Right lobe of liver (tissue), 4 donors: ENCODE results near the gene HBA1.

ENCODE experiments used
- POLR2A ChIP-seq: fragments of 450-650 bp; IDR thresholded peaks from one replicate; pipeline ENCODE4 v1.6.1; 2017; ENCODE audit warnings: antibody characterized with exemption, mild to moderate bottlenecking
- TF ChIP-seq, protein P1 (sequence below), 4 donors: fragments of 200-600 bp in 3 of 4; fragments of 450-650 bp in 1 of 4; IDR thresholded peaks; one replicate each; pipeline versions ENCODE4 v1.5.1 to v1.8.0; 2016 to 2022; ENCODE audit warnings: antibody characterized with exemption in 4 of 4, mild to moderate bottlenecking in 2 of 4
- donor health status: DM: no; HTN: no; CAD: no.
- donor health status: DM: no; HTN: no; CAD: no.
- donor health status: DM: no; HTN: yes; CAD: no.

DNA sequence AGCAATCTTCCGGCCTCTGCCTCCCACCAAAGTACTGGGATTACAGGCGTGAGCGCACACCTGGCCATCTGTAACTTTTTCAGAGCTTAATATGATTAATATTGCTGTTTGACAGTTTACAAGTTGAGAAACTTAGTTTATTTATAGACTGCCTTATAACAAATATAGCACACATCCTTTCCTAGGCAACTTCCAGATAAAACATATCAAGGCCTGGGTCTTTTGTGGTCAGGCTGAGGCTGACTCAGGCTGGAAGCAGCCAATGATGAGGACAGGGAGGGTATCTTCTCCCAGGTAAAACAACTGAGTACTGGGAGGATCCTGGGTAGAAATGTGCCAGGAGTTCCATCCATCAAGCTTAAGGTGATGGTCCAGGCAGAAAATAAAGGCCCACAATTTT, 36.5 kb downstream of the HBA1 start:
- TF ChIP-seq, protein P1, sequence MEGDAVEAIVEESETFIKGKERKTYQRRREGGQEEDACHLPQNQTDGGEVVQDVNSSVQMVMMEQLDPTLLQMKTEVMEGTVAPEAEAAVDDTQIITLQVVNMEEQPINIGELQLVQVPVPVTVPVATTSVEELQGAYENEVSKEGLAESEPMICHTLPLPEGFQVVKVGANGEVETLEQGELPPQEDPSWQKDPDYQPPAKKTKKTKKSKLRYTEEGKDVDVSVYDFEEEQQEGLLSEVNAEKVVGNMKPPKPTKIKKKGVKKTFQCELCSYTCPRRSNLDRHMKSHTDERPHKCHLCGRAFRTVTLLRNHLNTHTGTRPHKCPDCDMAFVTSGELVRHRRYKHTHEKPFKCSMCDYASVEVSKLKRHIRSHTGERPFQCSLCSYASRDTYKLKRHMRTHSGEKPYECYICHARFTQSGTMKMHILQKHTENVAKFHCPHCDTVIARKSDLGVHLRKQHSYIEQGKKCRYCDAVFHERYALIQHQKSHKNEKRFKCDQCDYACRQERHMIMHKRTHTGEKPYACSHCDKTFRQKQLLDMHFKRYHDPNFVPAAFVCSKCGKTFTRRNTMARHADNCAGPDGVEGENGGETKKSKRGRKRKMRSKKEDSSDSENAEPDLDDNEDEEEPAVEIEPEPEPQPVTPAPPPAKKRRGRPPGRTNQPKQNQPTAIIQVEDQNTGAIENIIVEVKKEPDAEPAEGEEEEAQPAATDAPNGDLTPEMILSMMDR (IDR thresholded peaks at IDR 0.05): no peak
- no peak for TF ChIP-seq POLR2A
